ENCODE results near the gene SLC22A31. TPM values are rescaled to one million over a fixed set of nuclear protein-coding genes. Genes with fewer than 3 reads are reported as not detected.

SLC22A31 gene
- total RNA-seq, 2 experiments from 2014 or later = not detected

- Histone ChIP-seq H3K79me2 (ENCODE audit: insufficient read depth, low read depth, low read length) (no peaks in the 10 kb centered on the region), H3K9me3 (ENCODE audit: low read length) (no peaks in the 10 kb centered on the region), H3K4me3 (ENCODE audit: low read depth, low read length, poor library complexity, severe bottlenecking) (no peak overlapping the region), H3K4me1 (ENCODE audit: insufficient read depth, low read length, poor library complexity, severe bottlenecking) (peaks cover 20% of the 10 kb centered on the region), H4K20me1 (ENCODE audit: insufficient read depth, low read length) (no peaks in the 10 kb centered on the region), H3K4me2 (ENCODE audit: low read length) (no peak overlapping the region), H2AFZ (ENCODE audit: low read length) (no peak overlapping the region), H3K36me3 (ENCODE audit: insufficient read depth, low read length) (no peaks in the 10 kb centered on the region), H3K9me2 (ENCODE audit: insufficient read depth, low read length) (no peaks in the 10 kb centered on the region), H3K27ac (ENCODE audit: low read depth, low read length, poor library complexity, severe bottlenecking) (no peak overlapping the region)
- no peak for DNase-seq (ENCODE audit: low spot score)
- ChIA-PET CTCF (ENCODE audit: unreplicated experiment) (no interaction called here), POLR2A (no interaction called here)
- intact Hi-C loops (cut with micrococcal nuclease; ENCODE audit: unreplicated experiment) = loop anchor here (5.0 kb wide), 1 partner anchor 435 kb away; no protein-coding TSS in a partner anchor
- TF ChIP-seq CTCF (conservative IDR thresholded peaks at IDR 0.05; ENCODE audit: low read length) (no peak), EZH2phosphoT487 (IDR thresholded peaks at IDR 0.05; ENCODE audit: borderline replicate concordance, low read depth, low read length) (no peak)
- no TSS peak for BruUV-seq (replicated peaks)
Measured at GRCh38 chr16:89172528-89173173, 27.7 kb downstream of the SLC22A31 start.

GRCh38 chr16:89172171-89172527, 28.2 kb downstream of the SLC22A31 start:
- no peak for TF ChIP-seq EZH2phosphoT487 (IDR thresholded peaks at IDR 0.05; ENCODE audit: borderline replicate concordance, low read depth, low read length)
- TF ChIP-seq CTCF (conservative IDR thresholded peaks at IDR 0.05; ENCODE audit: low read length) = no peak
- H3K27ac ChIP-seq (ENCODE audit: low read depth, low read length, poor library complexity, severe bottlenecking) = no peak overlapping the region
- BruUV-seq (replicated peaks) = no TSS peak
- no peaks in the 10 kb centered on the region for H3K9me3 ChIP-seq (ENCODE audit: low read length)
- peaks cover 23% of the 10 kb centered on the region for H3K4me1 ChIP-seq (ENCODE audit: insufficient read depth, low read length, poor library complexity, severe bottlenecking)
- DNase-seq (ENCODE audit: low spot score) = no peak
- ChIA-PET CTCF (ENCODE audit: unreplicated experiment) (no interaction called here), POLR2A (no interaction called here)
- no peaks in the 10 kb centered on the region for H3K36me3 ChIP-seq (ENCODE audit: insufficient read depth, low read length)
- no peak overlapping the region for H2AFZ ChIP-seq (ENCODE audit: low read length)
- no peak overlapping the region for H3K4me3 ChIP-seq (ENCODE audit: low read depth, low read length, poor library complexity, severe bottlenecking)
- intact Hi-C loops (cut with micrococcal nuclease; ENCODE audit: unreplicated experiment) = loop anchor here (5.0 kb wide), 1 partner anchor 435 kb away; no protein-coding TSS in a partner anchor
- no peaks in the 10 kb centered on the region for H3K9me2 ChIP-seq (ENCODE audit: insufficient read depth, low read length)
- H4K20me1 ChIP-seq (ENCODE audit: insufficient read depth, low read length) = no peaks in the 10 kb centered on the region
- no peaks in the 10 kb centered on the region for H3K79me2 ChIP-seq (ENCODE audit: insufficient read depth, low read depth, low read length)
- no peak overlapping the region for H3K4me2 ChIP-seq (ENCODE audit: low read length)
